HEK293 (cell line): ENCODE results near the gene KIAA1210.

Experiments used
- CTCF ChIA-PET: fragments of 350-600 bp; formaldehyde crosslinking; extraction: SDS; loops from one replicate; lab custom pipeline; 2021; ENCODE audit warnings: antibody characterized with exemption; lab: Yijun Ruan, JAX
- POLR2A ChIA-PET: fragments of 300-600 bp; formaldehyde crosslinking; extraction: SDS; loops from one replicate; lab custom pipeline; 2020; ENCODE audit warnings: antibody characterized with exemption, inconsistent platforms; lab: Yijun Ruan, JAX
- H3K27ac ChIP-seq: fragments of 200-500 bp; sonication (Bioruptor generic); 2 replicates; pipeline ENCODE4 v1.5.1; 2014; ENCODE audit warnings: low read depth, low read length, control low read depth, inconsistent platforms; ENCODE audit errors: extremely low read depth
- H3K36me3 ChIP-seq, 2 experiments: fragments of 200-500 bp in 1 of 2; sonication (Bioruptor generic) in 1 of 2; 1 replicate in 1 of 2; 2 replicates in 1 of 2; pipeline ENCODE4 v1.5.1; 2014 to 2017; ENCODE audit warnings: inconsistent platforms in 2 of 2, low read length in 2 of 2; ENCODE audit not compliant: control insufficient read depth in 2 of 2, insufficient read depth in 1 of 2
- H3K4me1 ChIP-seq: fragments of 200-500 bp; sonication (Bioruptor generic); 2 replicates; pipeline ENCODE4 v1.5.1; 2014; ENCODE audit warnings: mild to moderate bottlenecking, low read length, inconsistent platforms; ENCODE audit not compliant: control insufficient read depth, insufficient read depth
- H3K4me3 ChIP-seq: 2 replicates; pipeline ENCODE4 v1.5.1; 2011; ENCODE audit warnings: low read depth, mild to moderate bottlenecking, control low read depth, low read length, moderate library complexity
- H3K9me3 ChIP-seq: fragments of 200-500 bp; sonication (Bioruptor generic); 2 replicates; pipeline ENCODE4 v1.5.1; 2014; ENCODE audit warnings: low read depth, low read length, inconsistent platforms; ENCODE audit not compliant: control insufficient read depth, insufficient read depth
- BCL11B ChIP-seq: fragments of 450-650 bp; formaldehyde crosslinking; IDR thresholded peaks from 2 replicates; pipeline ENCODE4 v1.5.1; 2016; ENCODE audit warnings: low read depth, missing biosample characterization, missing genetic modification characterization
- RBAK ChIP-seq: fragments of 450-650 bp; formaldehyde crosslinking; IDR thresholded peaks from 2 replicates; pipeline ENCODE4 v1.5.1; 2016; ENCODE audit warnings: missing biosample characterization, missing genetic modification characterization
- ZBTB21 ChIP-seq: fragments of 450-650 bp; formaldehyde crosslinking; IDR thresholded peaks from 2 replicates; pipeline ENCODE4 v1.5.1; 2017; ENCODE audit warnings: missing biosample characterization, missing genetic modification characterization
- ZEB2 ChIP-seq: fragments of 450-650 bp; formaldehyde crosslinking; IDR thresholded peaks from 2 replicates; pipeline ENCODE4 v1.5.1; 2016; ENCODE audit warnings: missing biosample characterization, missing genetic modification characterization
- ZNF10 ChIP-seq: fragments of 450-650 bp; formaldehyde crosslinking; IDR thresholded peaks from 2 replicates; pipeline ENCODE4 v1.5.1; 2017; ENCODE audit warnings: missing biosample characterization, missing genetic modification characterization
- ZNF132 ChIP-seq: fragments of 450-650 bp; formaldehyde crosslinking; IDR thresholded peaks from 2 replicates; pipeline ENCODE4 v1.5.1; 2017; ENCODE audit warnings: missing biosample characterization, missing genetic modification characterization, borderline replicate concordance
- ZNF157 ChIP-seq: fragments of 450-650 bp; formaldehyde crosslinking; IDR thresholded peaks from 2 replicates; pipeline ENCODE4 v1.5.1; 2016; ENCODE audit warnings: missing biosample characterization, missing genetic modification characterization
- ZNF2 ChIP-seq: fragments of 450-650 bp; formaldehyde crosslinking; IDR thresholded peaks from 2 replicates; pipeline ENCODE4 v1.5.1; 2016; ENCODE audit warnings: missing biosample characterization, missing genetic modification characterization
- ZNF223 ChIP-seq: fragments of 450-650 bp; formaldehyde crosslinking; IDR thresholded peaks from 2 replicates; pipeline ENCODE4 v1.5.1; 2016; ENCODE audit warnings: missing biosample characterization, missing genetic modification characterization
- ZNF248 ChIP-seq: fragments of 450-650 bp; formaldehyde crosslinking; IDR thresholded peaks from 2 replicates; pipeline ENCODE4 v1.5.1; 2017; ENCODE audit warnings: missing biosample characterization, missing genetic modification characterization
- ZNF37A ChIP-seq: fragments of 450-650 bp; IDR thresholded peaks from 2 replicates; pipeline ENCODE4 v1.5.1; 2018; ENCODE audit warnings: missing biosample characterization, missing genetic modification characterization
- ZNF473 ChIP-seq: fragments of 450-650 bp; formaldehyde crosslinking; IDR thresholded peaks from 2 replicates; pipeline ENCODE4 v1.5.1; 2017; ENCODE audit warnings: missing biosample characterization, missing genetic modification characterization
- ZNF501 ChIP-seq: fragments of 450-650 bp; formaldehyde crosslinking; IDR thresholded peaks from 2 replicates; pipeline ENCODE4 v1.5.1; 2016; ENCODE audit warnings: missing biosample characterization, missing genetic modification characterization
- ZNF510 ChIP-seq: fragments of 450-650 bp; formaldehyde crosslinking; IDR thresholded peaks from 2 replicates; pipeline ENCODE4 v1.5.1; 2018; ENCODE audit warnings: mild to moderate bottlenecking, missing genetic modification characterization, missing biosample characterization; ENCODE audit not compliant: insufficient replicate concordance
- ZNF596 ChIP-seq: fragments of 450-650 bp; IDR thresholded peaks from 2 replicates; pipeline ENCODE4 v1.5.0; 2018; ENCODE audit warnings: missing biosample characterization, mild to moderate bottlenecking, missing genetic modification characterization, moderate library complexity
- ZNF654 ChIP-seq: fragments of 450-650 bp; formaldehyde crosslinking; IDR thresholded peaks from 2 replicates; pipeline ENCODE4 v1.5.1; 2016; ENCODE audit warnings: low read depth, missing biosample characterization, missing genetic modification characterization
- ZNF658 ChIP-seq: fragments of 450-650 bp; formaldehyde crosslinking; IDR thresholded peaks from 2 replicates; pipeline ENCODE4; 2016; ENCODE audit warnings: missing biosample characterization, missing genetic modification characterization
- ZNF707 ChIP-seq: fragments of 450-650 bp; formaldehyde crosslinking; IDR thresholded peaks from 2 replicates; pipeline ENCODE4 v1.5.1; 2016; ENCODE audit warnings: missing biosample characterization, missing genetic modification characterization
- TF ChIP-seq, protein P1 (sequence below): fragments of 450-650 bp; formaldehyde crosslinking; IDR thresholded peaks from 2 replicates; pipeline ENCODE4 v1.5.1; 2016; ENCODE audit warnings: missing biosample characterization, missing genetic modification characterization, low read depth
- TF ChIP-seq, protein P2 (sequence below): fragments of 450-650 bp; formaldehyde crosslinking; IDR thresholded peaks from 2 replicates; pipeline ENCODE4 v1.5.1; 2017; ENCODE audit warnings: missing biosample characterization, missing genetic modification characterization
- TF ChIP-seq, protein P3 (sequence below): fragments of 450-650 bp; formaldehyde crosslinking; IDR thresholded peaks from 2 replicates; pipeline ENCODE4 v1.5.1; 2016; ENCODE audit warnings: missing biosample characterization, missing genetic modification characterization
- TF ChIP-seq, protein P4 (sequence below): fragments of 450-650 bp; formaldehyde crosslinking; IDR thresholded peaks from 2 replicates; pipeline ENCODE4 v1.5.1; 2016; ENCODE audit warnings: missing biosample characterization, missing genetic modification characterization

KIAA1210 gene

DNA sequence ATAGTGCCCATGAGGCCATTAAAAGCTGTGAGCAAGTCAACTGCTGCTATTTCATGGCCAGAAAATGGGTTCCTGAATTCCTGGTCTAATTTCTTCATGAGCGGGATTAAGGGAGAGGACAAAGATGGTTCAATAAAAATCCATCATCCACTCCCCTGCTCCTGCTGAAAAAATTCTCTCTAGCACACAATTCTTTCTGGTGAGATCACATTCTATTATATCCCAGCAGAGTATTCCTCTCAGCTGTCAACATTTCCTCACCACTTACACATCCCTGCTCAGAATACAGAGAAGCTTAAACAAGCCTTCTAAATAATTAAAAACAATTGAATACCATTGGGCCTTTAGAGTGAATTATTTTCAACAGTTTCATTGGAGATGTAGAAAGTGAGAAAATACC, 45.3 kb downstream of the KIAA1210 start (continued):
- TF ChIP-seq, protein P1, sequence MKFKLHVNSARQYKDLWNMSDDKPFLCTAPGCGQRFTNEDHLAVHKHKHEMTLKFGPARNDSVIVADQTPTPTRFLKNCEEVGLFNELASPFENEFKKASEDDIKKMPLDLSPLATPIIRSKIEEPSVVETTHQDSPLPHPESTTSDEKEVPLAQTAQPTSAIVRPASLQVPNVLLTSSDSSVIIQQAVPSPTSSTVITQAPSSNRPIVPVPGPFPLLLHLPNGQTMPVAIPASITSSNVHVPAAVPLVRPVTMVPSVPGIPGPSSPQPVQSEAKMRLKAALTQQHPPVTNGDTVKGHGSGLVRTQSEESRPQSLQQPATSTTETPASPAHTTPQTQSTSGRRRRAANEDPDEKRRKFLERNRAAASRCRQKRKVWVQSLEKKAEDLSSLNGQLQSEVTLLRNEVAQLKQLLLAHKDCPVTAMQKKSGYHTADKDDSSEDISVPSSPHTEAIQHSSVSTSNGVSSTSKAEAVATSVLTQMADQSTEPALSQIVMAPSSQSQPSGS (tag by site-specific recombination) = no peak
- no peak for TF ChIP-seq ZNF658 (tag by site-specific recombination)

DNA sequence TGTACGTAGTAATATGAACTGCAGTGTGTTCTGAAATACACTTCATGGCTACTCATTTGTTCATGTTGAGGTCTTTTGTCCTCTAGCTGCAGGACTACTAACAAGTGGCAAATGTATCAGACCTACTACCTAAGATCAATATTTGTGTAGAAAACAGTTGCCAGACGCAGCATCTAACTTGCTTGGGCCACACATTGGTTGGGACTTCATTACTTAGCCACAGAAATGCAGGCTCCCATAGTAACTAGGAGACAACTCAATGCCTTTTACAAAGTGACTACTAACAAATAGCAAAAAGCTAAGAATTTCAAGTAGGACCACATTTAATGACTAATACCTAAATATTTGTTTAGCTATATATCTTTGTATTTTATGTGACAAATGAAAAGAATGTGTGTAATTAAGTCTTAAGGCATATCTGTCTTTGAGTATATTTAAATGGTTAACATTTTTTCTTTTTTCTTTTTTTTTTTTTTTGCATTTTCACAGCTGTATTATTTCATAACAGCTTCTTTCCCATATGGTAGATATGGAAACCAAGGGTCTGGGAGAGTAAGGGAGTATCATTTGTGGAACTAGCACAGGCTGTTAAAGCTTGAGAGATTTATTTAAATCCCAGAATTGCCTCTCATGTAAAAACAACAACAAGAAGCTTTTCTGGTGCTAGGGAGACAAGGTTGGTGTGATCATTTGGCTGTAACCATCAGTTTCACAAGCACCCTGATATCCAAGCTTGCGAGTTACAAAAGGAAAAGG, 52.2 kb downstream of the KIAA1210 start:
- Histone ChIP-seq H3K36me3 (no peaks in the 10 kb centered on the region), H3K27ac (no peak overlapping the region), H3K9me3 (no peaks in the 10 kb centered on the region), H3K4me1 (no peaks in the 10 kb centered on the region), H3K4me3 (no peak overlapping the region)
- CTCF ChIA-PET = interaction anchor here (0.9 to 1.7 kb wide), 3 partner anchors 8 to 227 kb away, joined by 3 to 9 read pairs (median 6); no protein-coding TSS in a partner anchor
- TF ChIP-seq ZNF132 (tag by site-specific recombination) (no peak), ZNF501 (no peak), ZNF473 (tag by site-specific recombination) (no peak), ZNF510 (tag by site-specific recombination) (no peak), ZNF654 (tag by site-specific recombination) (no peak), ZBTB21 (tag by site-specific recombination) (no peak), BCL11B (tag by site-specific recombination) (no peak), ZNF223 (tag by site-specific recombination) (no peak), ZNF10 (no peak), ZNF2 (tag by site-specific recombination) (no peak), ZNF157 (no peak), RBAK (tag by site-specific recombination) (no peak), ZEB2 (tag by site-specific recombination) (no peak), ZNF248 (no peak), ZNF37A (tag by site-specific recombination) (no peak), ZNF707 (tag by site-specific recombination) (no peak), ZNF596 (tag by site-specific recombination) (no peak)
- TF ChIP-seq, protein P2, sequence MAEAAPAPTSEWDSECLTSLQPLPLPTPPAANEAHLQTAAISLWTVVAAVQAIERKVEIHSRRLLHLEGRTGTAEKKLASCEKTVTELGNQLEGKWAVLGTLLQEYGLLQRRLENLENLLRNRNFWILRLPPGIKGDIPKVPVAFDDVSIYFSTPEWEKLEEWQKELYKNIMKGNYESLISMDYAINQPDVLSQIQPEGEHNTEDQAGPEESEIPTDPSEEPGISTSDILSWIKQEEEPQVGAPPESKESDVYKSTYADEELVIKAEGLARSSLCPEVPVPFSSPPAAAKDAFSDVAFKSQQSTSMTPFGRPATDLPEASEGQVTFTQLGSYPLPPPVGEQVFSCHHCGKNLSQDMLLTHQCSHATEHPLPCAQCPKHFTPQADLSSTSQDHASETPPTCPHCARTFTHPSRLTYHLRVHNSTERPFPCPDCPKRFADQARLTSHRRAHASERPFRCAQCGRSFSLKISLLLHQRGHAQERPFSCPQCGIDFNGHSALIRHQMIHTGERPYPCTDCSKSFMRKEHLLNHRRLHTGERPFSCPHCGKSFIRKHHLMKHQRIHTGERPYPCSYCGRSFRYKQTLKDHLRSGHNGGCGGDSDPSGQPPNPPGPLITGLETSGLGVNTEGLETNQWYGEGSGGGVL = no peak
- TF ChIP-seq, protein P3, sequence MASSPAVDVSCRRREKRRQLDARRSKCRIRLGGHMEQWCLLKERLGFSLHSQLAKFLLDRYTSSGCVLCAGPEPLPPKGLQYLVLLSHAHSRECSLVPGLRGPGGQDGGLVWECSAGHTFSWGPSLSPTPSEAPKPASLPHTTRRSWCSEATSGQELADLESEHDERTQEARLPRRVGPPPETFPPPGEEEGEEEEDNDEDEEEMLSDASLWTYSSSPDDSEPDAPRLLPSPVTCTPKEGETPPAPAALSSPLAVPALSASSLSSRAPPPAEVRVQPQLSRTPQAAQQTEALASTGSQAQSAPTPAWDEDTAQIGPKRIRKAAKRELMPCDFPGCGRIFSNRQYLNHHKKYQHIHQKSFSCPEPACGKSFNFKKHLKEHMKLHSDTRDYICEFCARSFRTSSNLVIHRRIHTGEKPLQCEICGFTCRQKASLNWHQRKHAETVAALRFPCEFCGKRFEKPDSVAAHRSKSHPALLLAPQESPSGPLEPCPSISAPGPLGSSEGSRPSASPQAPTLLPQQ (tag by site-specific recombination) = no peak
- TF ChIP-seq, protein P4, sequence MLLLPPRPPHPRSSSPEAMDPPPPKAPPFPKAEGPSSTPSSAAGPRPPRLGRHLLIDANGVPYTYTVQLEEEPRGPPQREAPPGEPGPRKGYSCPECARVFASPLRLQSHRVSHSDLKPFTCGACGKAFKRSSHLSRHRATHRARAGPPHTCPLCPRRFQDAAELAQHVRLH (tag by site-specific recombination) = no peak
- TF ChIP-seq, all 188 proteins: peak for 0
- POLR2A ChIA-PET = no interaction called here
